Central memory CD8-positive, alpha-beta T cell (primary cell): ENCODE data around the gene SERPINE2.

ENCODE experiments used
- ATAC-seq: fragments of 150-1000 bp; cut with Tn5 transposase; replicated peaks from 2 replicates; pipeline ENCODE4 v1.10.0; 2022; ENCODE audit warnings: mild to moderate bottlenecking, moderate FRiP score, moderate number of reproducible peaks; ENCODE audit not compliant: poor library complexity, severe bottlenecking; ENCODE audit errors: extremely low read depth
- DNase-seq, 2 donors: peaks; one replicate each; pipeline ENCODE4 v3.0.0; 2021; ENCODE audit warnings: low spot score in 2 of 2
- H3K27ac Mint-ChIP-seq: one replicate; pipeline ENCODE4 v1.8.0; 2022; ENCODE audit warnings: low read depth, mild to moderate bottlenecking, moderate library complexity, mixed read lengths
- H3K27me3 Mint-ChIP-seq: one replicate; pipeline ENCODE4 v1.8.0; 2022; ENCODE audit warnings: mixed read lengths
- H3K36me3 Mint-ChIP-seq: one replicate; pipeline ENCODE4 v1.8.0; 2022; ENCODE audit warnings: mild to moderate bottlenecking, moderate library complexity, mixed read lengths; ENCODE audit not compliant: insufficient read depth
- H3K4me1 Mint-ChIP-seq: one replicate; pipeline ENCODE4 v1.8.0; 2022; ENCODE audit warnings: mixed read lengths
- H3K4me3 Mint-ChIP-seq: one replicate; pipeline ENCODE4 v1.8.0; 2022; ENCODE audit warnings: mild to moderate bottlenecking, moderate library complexity, mixed read lengths
- H3K9me3 Mint-ChIP-seq: one replicate; pipeline ENCODE4 v1.8.0; 2022; ENCODE audit warnings: mixed read lengths

Gene SERPINE2

DNA sequence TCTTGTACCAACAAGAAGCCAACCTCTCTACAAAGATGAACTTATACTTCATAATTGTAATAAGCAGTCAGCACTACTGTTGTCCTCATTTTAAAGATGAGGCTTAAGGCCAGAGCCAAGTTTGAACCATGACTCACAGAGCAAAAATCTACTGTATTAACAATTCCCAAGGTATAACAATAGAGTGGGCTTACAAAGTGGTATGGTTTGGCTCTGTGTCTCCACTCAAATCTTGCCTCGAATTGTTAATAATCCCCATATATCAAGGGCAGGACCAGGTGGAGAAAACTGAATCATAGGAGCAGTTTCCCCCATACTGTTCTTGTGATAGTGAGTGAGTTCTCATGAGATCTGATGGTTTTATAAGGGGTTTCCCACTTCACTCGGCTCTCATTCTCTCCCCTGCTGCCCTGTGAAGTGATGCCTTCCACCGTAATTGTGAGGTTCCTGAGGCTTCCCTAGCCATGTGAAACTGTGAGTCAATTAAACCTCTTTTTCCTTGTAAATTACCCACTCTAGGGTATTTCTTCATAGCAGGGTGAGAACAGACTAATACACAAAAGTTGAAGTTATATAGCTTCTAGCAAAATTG, 62.4 kb downstream of the SERPINE2 start:
- ATAC-seq (no peak), DNase-seq (no peak)
- Mint-ChIP-seq H3K9me3 (no peaks in the 10 kb centered on the region), H3K4me1 (no peaks in the 10 kb centered on the region), H3K27me3 (no peaks in the 10 kb centered on the region), H3K4me3 (no peak overlapping the region), H3K27ac (no peak overlapping the region), H3K36me3 (no peaks in the 10 kb centered on the region)

DNA sequence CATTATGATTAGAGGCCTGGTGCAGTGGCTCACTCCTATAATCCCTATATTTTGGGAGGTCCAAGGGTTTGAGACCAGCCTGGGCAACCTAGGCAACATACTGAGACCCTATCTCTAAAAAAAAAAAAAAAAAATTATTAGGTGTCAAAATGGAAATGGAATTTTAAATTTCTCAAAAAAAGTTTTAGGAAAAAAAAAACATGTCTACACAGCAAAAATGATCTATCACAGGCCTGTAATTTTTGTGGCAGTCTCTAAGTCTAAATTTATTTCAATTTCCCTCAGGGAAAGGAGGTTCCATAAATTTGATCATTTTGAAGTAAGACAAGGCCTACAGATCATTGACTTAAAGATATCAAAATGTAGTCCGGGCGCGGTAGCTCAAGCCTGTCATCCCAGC, 65.5 kb downstream of the SERPINE2 start:
- peaks cover 8% of the 10 kb centered on the region for H3K4me1 Mint-ChIP-seq
- H3K27me3 Mint-ChIP-seq: no peaks in the 10 kb centered on the region
- H3K27ac Mint-ChIP-seq: no peak overlapping the region
- peaks cover 3% of the 10 kb centered on the region for H3K36me3 Mint-ChIP-seq
- H3K4me3 Mint-ChIP-seq: no peak overlapping the region
- DNase-seq (no peak), ATAC-seq (no peak)
- H3K9me3 Mint-ChIP-seq: no peaks in the 10 kb centered on the region

DNA sequence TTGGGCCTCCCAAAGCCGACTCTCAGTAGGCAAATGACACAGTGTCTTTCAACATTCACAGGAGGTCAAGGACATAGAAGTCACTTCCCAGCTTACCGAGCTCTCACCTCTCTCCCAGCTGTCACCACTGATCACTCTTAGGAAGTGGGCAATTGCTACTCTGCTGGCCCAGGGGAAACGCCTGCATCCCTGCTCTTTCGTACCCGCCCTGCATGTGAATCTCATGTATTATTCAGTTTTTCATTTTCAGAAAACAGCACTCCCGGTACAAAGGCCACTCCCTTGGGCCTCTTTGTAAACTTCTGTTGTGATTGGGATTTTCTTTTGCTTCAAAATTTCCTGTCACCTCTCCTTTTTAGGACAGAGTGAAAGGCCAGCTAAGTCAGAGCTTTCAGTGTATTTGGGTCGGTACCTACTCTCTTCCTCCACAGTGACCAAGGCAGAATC, 66.4 kb downstream of the SERPINE2 start:
- DNase-seq: no peak
- ATAC-seq: no peak
- Mint-ChIP-seq H3K36me3 (peaks cover 10% of the 10 kb centered on the region), H3K27ac (no peak overlapping the region), H3K27me3 (no peaks in the 10 kb centered on the region), H3K9me3 (no peaks in the 10 kb centered on the region), H3K4me3 (no peak overlapping the region), H3K4me1 (peaks cover 8% of the 10 kb centered on the region)

DNA sequence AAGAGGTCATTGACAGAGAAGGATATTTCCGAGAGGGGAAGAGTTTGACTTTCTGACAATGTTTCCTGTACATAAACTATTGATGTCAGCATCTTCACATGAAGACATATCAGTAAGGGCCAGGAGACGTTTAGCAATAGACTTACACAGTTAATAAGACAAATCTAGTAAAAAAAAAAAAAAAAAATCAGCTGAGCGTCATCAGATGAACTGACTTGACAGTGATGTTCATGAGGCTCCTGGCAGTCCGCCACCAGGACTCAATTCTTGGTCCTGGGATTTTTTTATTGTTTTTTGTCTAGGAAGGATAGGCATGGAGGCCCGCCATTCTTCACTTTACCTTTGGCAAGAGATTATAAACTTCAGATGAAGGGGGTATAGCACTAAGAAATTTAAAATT, 67.4 kb downstream of the SERPINE2 start:
- Mint-ChIP-seq H3K9me3 (no peaks in the 10 kb centered on the region), H3K36me3 (peaks cover 17% of the 10 kb centered on the region), H3K27ac (no peak overlapping the region), H3K4me3 (no peak overlapping the region), H3K4me1 (peaks cover 8% of the 10 kb centered on the region), H3K27me3 (no peaks in the 10 kb centered on the region)
- ATAC-seq (no peak), DNase-seq (no peak)

DNA sequence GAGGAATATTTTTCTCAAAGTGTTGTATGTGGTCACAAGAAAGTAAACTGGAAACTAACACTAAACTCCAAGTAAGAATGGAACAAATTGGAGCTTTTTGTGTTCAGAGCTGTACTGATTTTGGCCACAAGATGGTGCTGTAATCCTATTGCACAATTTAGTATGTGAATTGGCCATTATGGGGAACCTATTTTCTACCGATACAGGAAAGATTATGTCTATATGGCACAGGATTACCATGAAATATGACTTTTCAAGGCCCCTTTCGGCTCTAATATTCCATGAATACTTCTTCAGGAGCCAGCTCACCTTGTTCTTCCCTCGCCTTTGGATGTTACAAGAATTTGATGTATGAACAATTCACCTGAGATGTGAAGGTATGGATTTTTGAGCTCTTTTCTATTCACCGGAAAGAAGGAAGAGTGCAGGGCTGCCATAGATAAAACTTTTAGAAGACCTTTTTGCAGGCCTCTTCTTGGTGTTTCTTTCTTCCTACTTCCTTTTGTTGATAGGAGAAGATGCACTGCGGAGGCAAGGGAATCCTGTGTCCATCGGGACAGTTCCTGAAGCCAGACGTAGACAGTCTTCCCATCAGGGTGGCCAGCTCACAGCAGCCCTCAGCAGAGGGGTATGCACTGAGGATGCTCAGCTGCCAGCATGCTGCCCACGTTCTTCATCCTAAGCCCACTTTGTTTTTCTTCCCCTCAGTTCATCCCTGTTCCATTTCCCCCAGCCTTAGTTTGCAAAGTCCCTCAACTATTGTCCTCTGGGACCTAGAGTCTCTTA, 68.5 kb downstream of the SERPINE2 start:
- Mint-ChIP-seq H3K9me3 (no peaks in the 10 kb centered on the region), H3K36me3 (peaks cover 23% of the 10 kb centered on the region), H3K4me1 (peaks cover 8% of the 10 kb centered on the region), H3K4me3 (no peak overlapping the region), H3K27me3 (no peaks in the 10 kb centered on the region), H3K27ac (no peak overlapping the region)
- DNase-seq (peak; percentile 35 to 39), ATAC-seq (peak; percentile 52)

DNA sequence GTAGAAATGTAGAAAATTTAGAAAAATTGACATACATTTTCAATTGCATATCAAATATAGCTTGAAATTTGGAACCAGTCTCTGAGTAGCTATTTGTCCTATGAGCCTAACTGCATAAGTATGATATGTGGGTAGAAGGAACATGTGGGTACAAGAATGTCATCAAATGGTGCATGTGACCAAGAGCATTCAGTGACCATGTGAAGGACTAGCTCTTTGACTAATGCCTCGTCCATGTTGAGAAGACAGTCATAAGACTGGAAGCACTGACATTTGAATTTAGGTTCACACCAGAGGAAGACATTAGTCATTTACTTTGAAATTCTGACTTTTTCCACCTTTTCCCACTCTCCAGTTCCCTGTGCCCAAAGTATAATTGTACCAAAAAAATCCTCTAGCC, 69.2 kb downstream of the SERPINE2 start:
- no peak overlapping the region for H3K27ac Mint-ChIP-seq
- peaks cover 8% of the 10 kb centered on the region for H3K4me1 Mint-ChIP-seq
- no peaks in the 10 kb centered on the region for H3K9me3 Mint-ChIP-seq
- no peak for ATAC-seq
- H3K27me3 Mint-ChIP-seq: no peaks in the 10 kb centered on the region
- no peak overlapping the region for H3K4me3 Mint-ChIP-seq
- H3K36me3 Mint-ChIP-seq: peaks cover 28% of the 10 kb centered on the region
- DNase-seq: no peak

DNA sequence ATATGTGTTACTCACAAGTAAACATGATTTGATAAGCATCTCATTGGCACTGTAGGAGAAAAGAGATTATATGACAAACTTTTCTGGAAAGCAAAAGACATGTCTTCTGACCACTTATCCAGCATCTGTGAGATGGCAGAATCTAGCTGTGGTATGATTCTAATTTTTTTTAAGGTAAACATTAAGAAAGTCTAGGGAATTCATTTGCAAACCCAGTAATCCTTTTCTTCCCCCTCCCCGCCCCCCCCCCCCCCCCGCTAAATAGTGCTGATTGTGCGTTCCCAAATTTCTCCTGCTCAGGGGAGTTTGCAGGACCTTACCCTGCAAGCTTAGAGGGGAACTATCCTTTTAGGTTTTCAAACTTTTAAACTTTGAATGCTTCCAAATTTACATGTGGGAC, 69.8 kb downstream of the SERPINE2 start:
- Mint-ChIP-seq H3K27ac (no peak overlapping the region), H3K27me3 (no peaks in the 10 kb centered on the region), H3K36me3 (peaks cover 29% of the 10 kb centered on the region), H3K9me3 (no peaks in the 10 kb centered on the region), H3K4me3 (no peak overlapping the region), H3K4me1 (peaks cover 8% of the 10 kb centered on the region)
- DNase-seq (no peak), ATAC-seq (no peak)

DNA sequence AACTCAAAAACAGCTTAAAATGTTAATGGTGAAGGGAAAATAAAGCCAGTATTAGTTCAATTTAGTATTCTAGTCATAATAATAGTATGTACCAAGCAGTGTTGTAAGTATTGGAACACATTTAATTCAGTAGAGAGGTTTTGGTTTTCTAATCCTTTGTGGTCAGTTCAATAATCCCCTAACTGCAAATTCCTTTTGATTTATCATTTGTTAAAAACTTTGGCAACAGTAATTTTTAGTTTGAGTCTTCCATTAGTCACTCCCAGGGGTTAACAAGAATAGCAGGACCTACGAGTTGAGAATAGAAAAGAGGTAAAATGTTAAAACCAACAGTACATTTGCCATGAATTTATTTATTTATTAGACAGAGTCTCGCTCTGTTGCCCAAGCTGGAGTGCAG, 71.1 kb downstream of the SERPINE2 start:
- DNase-seq (no peak), ATAC-seq (no peak)
- Mint-ChIP-seq H3K27me3 (no peaks in the 10 kb centered on the region), H3K36me3 (peaks cover 30% of the 10 kb centered on the region), H3K4me3 (no peak overlapping the region), H3K27ac (no peak overlapping the region), H3K9me3 (no peaks in the 10 kb centered on the region), H3K4me1 (peaks cover 8% of the 10 kb centered on the region)

DNA sequence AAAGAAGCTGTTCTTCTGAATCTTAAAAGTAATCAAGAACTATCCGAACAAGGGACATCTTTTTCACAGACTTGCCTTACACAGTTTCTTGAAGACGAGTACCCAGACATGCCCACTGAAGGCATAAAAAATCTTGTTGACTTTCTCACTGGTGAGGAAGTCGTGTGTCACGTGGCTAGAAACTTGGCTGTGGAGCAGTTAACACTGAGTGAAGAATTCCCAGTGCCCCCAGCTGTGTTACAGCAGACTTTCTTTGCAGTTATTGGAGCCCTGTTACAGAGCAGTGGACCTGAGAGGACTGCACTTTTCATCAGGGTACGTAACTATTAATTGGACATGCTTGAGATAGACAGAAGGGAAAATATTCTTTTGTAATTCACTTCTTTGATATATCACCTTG, 79.4 kb downstream of the SERPINE2 start:
- H3K4me1 Mint-ChIP-seq: peaks cover 40% of the 10 kb centered on the region
- no peaks in the 10 kb centered on the region for H3K9me3 Mint-ChIP-seq
- H3K4me3 Mint-ChIP-seq: peak overlapping the region; percentile 31
- H3K27ac Mint-ChIP-seq: no peak overlapping the region
- ATAC-seq (no peak), DNase-seq (no peak)
- no peaks in the 10 kb centered on the region for H3K27me3 Mint-ChIP-seq
- H3K36me3 Mint-ChIP-seq: peaks cover 21% of the 10 kb centered on the region

DNA sequence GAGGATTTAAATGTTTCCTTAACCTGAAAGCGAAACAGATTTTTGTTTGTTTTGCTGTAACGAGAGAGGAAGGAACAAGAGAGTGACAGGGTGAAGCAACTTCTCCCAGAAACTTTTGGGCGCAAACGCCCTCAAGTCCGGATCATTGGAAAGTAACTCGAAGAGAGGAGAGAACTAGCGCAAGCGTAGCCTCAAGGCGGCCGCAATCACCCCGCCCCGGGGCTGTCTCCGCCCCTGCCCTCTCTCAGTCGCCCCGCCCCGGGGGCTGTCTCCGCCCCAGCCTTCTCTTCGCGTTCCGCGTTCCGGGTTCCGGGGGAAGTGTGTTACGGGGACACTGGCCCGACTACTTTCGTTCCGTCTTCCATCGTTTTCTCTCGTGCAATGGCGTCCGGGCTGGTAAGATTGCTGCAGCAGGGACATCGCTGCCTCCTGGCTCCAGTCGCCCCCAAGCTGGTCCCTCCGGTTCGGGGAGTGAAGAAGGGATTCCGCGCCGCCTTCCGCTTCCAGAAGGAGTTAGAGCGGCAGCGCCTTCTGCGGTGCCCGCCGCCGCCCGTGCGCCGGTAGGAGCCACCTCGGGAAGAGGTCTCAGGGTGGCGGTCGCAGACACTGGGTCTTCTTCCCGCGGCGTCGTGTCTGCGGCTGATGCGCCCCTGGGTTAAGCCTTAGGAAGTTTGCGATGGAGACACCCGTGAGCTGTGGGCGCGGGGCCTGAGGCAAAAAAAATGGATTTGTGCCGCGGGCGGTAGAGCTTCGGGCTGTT, 81.8 kb downstream of the SERPINE2 start, which contains the start of gene MRPL44:
TSS of gene MRPL44 (plus strand) at position 372 of the 760 bp plus-strand sequence. CDS start at position 382, 10 bp downstream.
- DNase-seq (peak; percentile 95 to 100), ATAC-seq (peak; percentile 100)
- Mint-ChIP-seq H3K9me3 (no peaks in the 10 kb centered on the region), H3K4me3 (peak within 1 kb of the TSS; percentile 96), H3K27me3 (no peaks in the 10 kb centered on the region), H3K36me3 (peaks cover 18% of the 10 kb centered on the region), H3K27ac (peak within 1 kb of the TSS; percentile 96), H3K4me1 (peaks cover 40% of the 10 kb centered on the region)

DNA sequence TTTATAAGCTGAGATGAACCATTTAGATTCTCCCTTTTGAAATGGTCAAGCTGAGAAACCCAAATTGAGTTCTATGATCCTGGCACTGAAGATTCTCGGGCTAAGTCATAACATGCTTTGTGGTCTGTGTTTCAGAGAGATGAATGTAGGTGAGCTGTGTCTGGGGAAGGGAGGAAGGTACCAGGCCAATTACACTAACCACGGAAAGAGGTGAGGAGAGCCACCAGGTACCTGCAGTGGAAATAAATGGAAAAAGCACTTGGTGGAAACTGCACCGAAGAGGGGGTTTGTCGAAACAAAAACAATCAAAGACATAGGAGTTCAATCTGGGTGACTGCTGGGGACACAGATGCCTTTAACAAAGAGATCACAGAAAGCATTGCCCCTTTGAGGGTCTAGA, 82.8 kb downstream of the SERPINE2 start:
- H3K36me3 Mint-ChIP-seq: peaks cover 18% of the 10 kb centered on the region
- no peaks in the 10 kb centered on the region for H3K27me3 Mint-ChIP-seq
- H3K9me3 Mint-ChIP-seq: no peaks in the 10 kb centered on the region
- peak overlapping the region; percentile 17 for H3K27ac Mint-ChIP-seq
- no peak for DNase-seq
- H3K4me1 Mint-ChIP-seq: peaks cover 31% of the 10 kb centered on the region
- ATAC-seq: no peak
- peak overlapping the region; percentile 57 for H3K4me3 Mint-ChIP-seq

DNA sequence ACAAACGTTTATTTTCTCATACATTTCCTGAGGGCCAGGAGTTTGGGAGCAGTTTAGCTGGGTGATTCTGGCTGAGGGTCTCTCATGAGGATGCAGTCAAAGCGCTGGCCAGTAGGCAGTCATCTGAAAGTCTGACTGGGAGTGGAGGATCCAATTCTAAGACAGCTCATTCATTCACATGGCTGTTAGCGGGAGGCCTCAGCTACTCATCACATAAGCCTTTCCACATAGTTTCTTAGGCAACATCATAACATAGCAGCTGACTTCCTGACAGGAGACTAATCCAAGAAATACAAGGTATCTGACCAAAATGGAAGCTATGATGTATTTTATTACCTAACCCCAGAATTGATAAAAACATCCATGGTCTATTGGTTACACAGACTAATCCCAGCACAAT, 84.7 kb downstream of the SERPINE2 start:
- no peaks in the 10 kb centered on the region for H3K9me3 Mint-ChIP-seq
- H3K36me3 Mint-ChIP-seq: peaks cover 10% of the 10 kb centered on the region
- no peak for ATAC-seq
- no peak overlapping the region for H3K27ac Mint-ChIP-seq
- H3K27me3 Mint-ChIP-seq: no peaks in the 10 kb centered on the region
- DNase-seq: no peak
- peaks cover 21% of the 10 kb centered on the region for H3K4me1 Mint-ChIP-seq
- H3K4me3 Mint-ChIP-seq: no peak overlapping the region
